Peyer's patch (tissue), 4 donors: Measurements from ENCODE around the gene TRDN.

Experiments
- CTCF ChIP-seq, 6 experiments: fragments of 450-650 bp in 4 of 6; fragments of 200-600 bp in 2 of 6; sonication (generic) in 1 of 6; IDR thresholded peaks; one replicate each; pipeline ENCODE4 v1.5.1; 2017 to 2019; ENCODE audit warnings: antibody characterized with exemption in 6 of 6, mild to moderate bottlenecking in 3 of 6, moderate library complexity in 1 of 6
- POLR2A ChIP-seq, 2 donors: fragments of 450-650 bp; IDR thresholded peaks; one replicate each; pipeline ENCODE4 v1.5.1; 2017; ENCODE audit warnings: antibody characterized with exemption in 2 of 2, mild to moderate bottlenecking in 2 of 2, moderate library complexity in 2 of 2

GRCh38 chr6:123343836-123344235 lies 292.9 kb downstream of the TRDN start:
- TF ChIP-seq CTCF (IDR thresholded peaks at IDR 0.05) = no peak
- TF ChIP-seq POLR2A (IDR thresholded peaks at IDR 0.05) = no peak
